Left renal cortex interstitium (tissue), 4 donors: Measurements from ENCODE around the gene CLTCL1. TPM values are rescaled to one million over a fixed set of nuclear protein-coding genes. Genes with fewer than 3 reads are reported as not detected.
A peak's percentile ranks its signal among the peaks of the same experiment; 100 is the strongest.

Experiments used
- DNase-seq, 4 donors: peaks; one replicate each; pipeline ENCODE4 v3.0.0-alpha.2; 2013; ENCODE audit warnings: low read depth in 4 of 4, low spot score in 2 of 4, missing footprints in 1 of 4
- polyA plus RNA-seq, 4 donors: library from polyadenylated mRNA; unstranded; fragments of 120-200 nt; gene quantifications; one replicate each; pipeline ENCODE4 v1.2.1, GENCODE V29; 2013; ENCODE audit not compliant: insufficient read length in 4 of 4

Gene CLTCL1
- polyA plus RNA-seq, 4 donors = 3.3 to 7.5 (median 6.0) TPM

- no peak for DNase-seq
Observed at GRCh38 chr22:19199479-19199878, 92.0 kb downstream of the CLTCL1 start.

GRCh38 chr22:19197997-19198865 lies 93.3 kb downstream of the CLTCL1 start:
- DNase-seq = no peak

GRCh38 chr22:19196841-19197612 lies 94.5 kb downstream of the CLTCL1 start:
- no peak for DNase-seq

- no peak for DNase-seq
Observed at GRCh38 chr22:19195796-19196731, 95.5 kb downstream of the CLTCL1 start.

GRCh38 chr22:19194766-19195536 lies 96.6 kb downstream of the CLTCL1 start:
- no peak for DNase-seq

GRCh38 chr22:19193879-19194278 lies 97.6 kb downstream of the CLTCL1 start:
- DNase-seq = no peak

- DNase-seq = no peak
Observed at GRCh38 chr22:19187716-19188563, 103.6 kb downstream of the CLTCL1 start.

GRCh38 chr22:19184276-19184997 lies 107.1 kb downstream of the CLTCL1 start:
- DNase-seq = no peak

GRCh38 chr22:19183216-19183615 lies 108.3 kb downstream of the CLTCL1 start:
- DNase-seq = no peak

- no peak for DNase-seq
Observed at GRCh38 chr22:19182472-19183157, 108.9 kb downstream of the CLTCL1 start.

- no peak for DNase-seq
Observed at GRCh38 chr22:19181786-19182471, 109.6 kb downstream of the CLTCL1 start.

- DNase-seq = no peak
Observed at GRCh38 chr22:19180740-19181410, 110.6 kb downstream of the CLTCL1 start.

GRCh38 chr22:19180234-19180633 lies 111.3 kb downstream of the CLTCL1 start:
- no peak for DNase-seq

GRCh38 chr22:19179497-19180048 lies 111.9 kb downstream of the CLTCL1 start:
- peak in 2 of 4 donors; percentile 46 to 69 for DNase-seq

- peak in 3 of 4 donors; percentile 65 to 83 (median 68) for DNase-seq
Observed at GRCh38 chr22:19178657-19179496, 112.6 kb downstream of the CLTCL1 start, which contains the start of gene SLC25A1. SLC25A1 (minus strand) TSS chr22:19178736; CDS start chr22:19178673, 63 bp downstream.
